Stimulated activated CD4-positive, alpha-beta T cell treated with anti-CD3 and anti-CD28 coated beads, Interleukin-2, amount 100 ng/mL, for 24 hours (primary cell): Measurements from ENCODE around the gene TBC1D8.

Experiments
- DNase-seq, 2 donors: peaks; one replicate each; pipeline ENCODE4 v3.0.0-alpha.2; 2020

Gene TBC1D8

GRCh38 chr2:101133492-101134100 lies 17.6 kb downstream of the TBC1D8 start:
- DNase-seq: no peak

GRCh38 chr2:101132202-101132601 lies 19.0 kb downstream of the TBC1D8 start:
- DNase-seq: no peak

- no peak for DNase-seq
These were observed 21.1 kb downstream of the TBC1D8 start for GRCh38 chr2:101130081-101130480.

GRCh38 chr2:101127319-101128056 lies 23.7 kb downstream of the TBC1D8 start:
- DNase-seq: no peak

GRCh38 chr2:101125808-101126207 lies 25.4 kb downstream of the TBC1D8 start:
- DNase-seq: no peak

- no peak for DNase-seq
These were observed 25.8 kb downstream of the TBC1D8 start for GRCh38 chr2:101125374-101125773.

- no peak for DNase-seq
These were observed 26.4 kb downstream of the TBC1D8 start for GRCh38 chr2:101124643-101125366.

- no peak for DNase-seq
These were observed 27.2 kb downstream of the TBC1D8 start for GRCh38 chr2:101123795-101124471.

- no peak for DNase-seq
These were observed 30.0 kb downstream of the TBC1D8 start for GRCh38 chr2:101121174-101121573.

GRCh38 chr2:101120124-101120996 lies 30.8 kb downstream of the TBC1D8 start:
- DNase-seq: no peak

GRCh38 chr2:101119431-101119830 lies 31.8 kb downstream of the TBC1D8 start:
- no peak for DNase-seq

- no peak for DNase-seq
These were observed 34.2 kb downstream of the TBC1D8 start for GRCh38 chr2:101116841-101117552.

GRCh38 chr2:101116348-101116747 lies 34.8 kb downstream of the TBC1D8 start:
- no peak for DNase-seq

- DNase-seq: no peak
These were observed 35.5 kb downstream of the TBC1D8 start for GRCh38 chr2:101115664-101116063.

GRCh38 chr2:101114815-101115214 lies 36.4 kb downstream of the TBC1D8 start:
- no peak for DNase-seq

- no peak for DNase-seq
These were observed 36.9 kb downstream of the TBC1D8 start for GRCh38 chr2:101114268-101114783.

- DNase-seq: no peak
These were observed 37.5 kb downstream of the TBC1D8 start for GRCh38 chr2:101113441-101114267.

GRCh38 chr2:101112772-101113157 lies 38.4 kb downstream of the TBC1D8 start:
- no peak for DNase-seq

GRCh38 chr2:101111917-101112771 lies 39.0 kb downstream of the TBC1D8 start:
- DNase-seq: no peak
